ENCODE data around the gene B4GALT6. TPM values are rescaled to one million over a fixed set of nuclear protein-coding genes. Genes with fewer than 3 reads are reported as not detected.

The B4GALT6 gene
- total and polyA plus RNA-seq, 2 of the 13 experiments (the other 11 are each of a cell fraction or from before 2014, with no cell fraction given) = 1.9 to 3.3 TPM

GRCh38 chr18:31591628-31592027 lies 92.8 kb downstream of the B4GALT6 start, which contains the start of gene TTR (continued):
- TF ChIP-seq ZBTB10 (CRISPR knock-in tag; IDR thresholded peaks at IDR 0.05; ENCODE audit: borderline replicate concordance) (no peak), HIC2 (CRISPR knock-in tag; IDR thresholded peaks at IDR 0.05; ENCODE audit: low read depth) (no peak), SPEN (CRISPR knock-in tag; IDR thresholded peaks at IDR 0.05; ENCODE audit: low read depth) (no peak), ZNF607 (CRISPR knock-in tag; IDR thresholded peaks at IDR 0.05; ENCODE audit: borderline replicate concordance) (no peak), ZBTB7B (CRISPR knock-in tag; IDR thresholded peaks at IDR 0.05) (no peak), RFXAP (CRISPR knock-in tag; IDR thresholded peaks at IDR 0.05; ENCODE audit: borderline replicate concordance) (no peak), ZNF446 (CRISPR knock-in tag; IDR thresholded peaks at IDR 0.05) (no peak), SRSF1 (optimal IDR thresholded peaks at IDR 0.05; ENCODE audit: low read depth, low read length) (no peak), ZNF569 (CRISPR knock-in tag; IDR thresholded peaks at IDR 0.05; ENCODE audit: borderline replicate concordance) (no peak), ZNF160 (CRISPR knock-in tag; IDR thresholded peaks at IDR 0.05) (0 out of 2 replicates have a peak, but pooled peaks have one; percentile 73), ETV6 (CRISPR knock-in tag; conservative IDR thresholded peaks at IDR 0.05) (no peak), RXRB (CRISPR knock-in tag; IDR thresholded peaks at IDR 0.05; ENCODE audit: borderline replicate concordance) (peak; percentile 73), HDAC2 (CRISPR knock-in tag; IDR thresholded peaks at IDR 0.05) (peak; percentile 90), JUNB (CRISPR knock-in tag; IDR thresholded peaks at IDR 0.05; ENCODE audit: borderline replicate concordance) (no peak), KDM5A (IDR thresholded peaks at IDR 0.05; ENCODE audit: borderline replicate concordance, low read length) (no peak), TSC22D2 (CRISPR knock-in tag; IDR thresholded peaks at IDR 0.05; ENCODE audit: borderline replicate concordance) (no peak)
- TF ChIP-seq, protein P1, sequence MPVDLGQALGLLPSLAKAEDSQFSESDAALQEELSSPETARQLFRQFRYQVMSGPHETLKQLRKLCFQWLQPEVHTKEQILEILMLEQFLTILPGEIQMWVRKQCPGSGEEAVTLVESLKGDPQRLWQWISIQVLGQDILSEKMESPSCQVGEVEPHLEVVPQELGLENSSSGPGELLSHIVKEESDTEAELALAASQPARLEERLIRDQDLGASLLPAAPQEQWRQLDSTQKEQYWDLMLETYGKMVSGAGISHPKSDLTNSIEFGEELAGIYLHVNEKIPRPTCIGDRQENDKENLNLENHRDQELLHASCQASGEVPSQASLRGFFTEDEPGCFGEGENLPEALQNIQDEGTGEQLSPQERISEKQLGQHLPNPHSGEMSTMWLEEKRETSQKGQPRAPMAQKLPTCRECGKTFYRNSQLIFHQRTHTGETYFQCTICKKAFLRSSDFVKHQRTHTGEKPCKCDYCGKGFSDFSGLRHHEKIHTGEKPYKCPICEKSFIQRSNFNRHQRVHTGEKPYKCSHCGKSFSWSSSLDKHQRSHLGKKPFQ (CRISPR knock-in tag; IDR thresholded peaks at IDR 0.05; ENCODE audit: insufficient replicate concordance) = no peak
- TF ChIP-seq, protein P2, sequence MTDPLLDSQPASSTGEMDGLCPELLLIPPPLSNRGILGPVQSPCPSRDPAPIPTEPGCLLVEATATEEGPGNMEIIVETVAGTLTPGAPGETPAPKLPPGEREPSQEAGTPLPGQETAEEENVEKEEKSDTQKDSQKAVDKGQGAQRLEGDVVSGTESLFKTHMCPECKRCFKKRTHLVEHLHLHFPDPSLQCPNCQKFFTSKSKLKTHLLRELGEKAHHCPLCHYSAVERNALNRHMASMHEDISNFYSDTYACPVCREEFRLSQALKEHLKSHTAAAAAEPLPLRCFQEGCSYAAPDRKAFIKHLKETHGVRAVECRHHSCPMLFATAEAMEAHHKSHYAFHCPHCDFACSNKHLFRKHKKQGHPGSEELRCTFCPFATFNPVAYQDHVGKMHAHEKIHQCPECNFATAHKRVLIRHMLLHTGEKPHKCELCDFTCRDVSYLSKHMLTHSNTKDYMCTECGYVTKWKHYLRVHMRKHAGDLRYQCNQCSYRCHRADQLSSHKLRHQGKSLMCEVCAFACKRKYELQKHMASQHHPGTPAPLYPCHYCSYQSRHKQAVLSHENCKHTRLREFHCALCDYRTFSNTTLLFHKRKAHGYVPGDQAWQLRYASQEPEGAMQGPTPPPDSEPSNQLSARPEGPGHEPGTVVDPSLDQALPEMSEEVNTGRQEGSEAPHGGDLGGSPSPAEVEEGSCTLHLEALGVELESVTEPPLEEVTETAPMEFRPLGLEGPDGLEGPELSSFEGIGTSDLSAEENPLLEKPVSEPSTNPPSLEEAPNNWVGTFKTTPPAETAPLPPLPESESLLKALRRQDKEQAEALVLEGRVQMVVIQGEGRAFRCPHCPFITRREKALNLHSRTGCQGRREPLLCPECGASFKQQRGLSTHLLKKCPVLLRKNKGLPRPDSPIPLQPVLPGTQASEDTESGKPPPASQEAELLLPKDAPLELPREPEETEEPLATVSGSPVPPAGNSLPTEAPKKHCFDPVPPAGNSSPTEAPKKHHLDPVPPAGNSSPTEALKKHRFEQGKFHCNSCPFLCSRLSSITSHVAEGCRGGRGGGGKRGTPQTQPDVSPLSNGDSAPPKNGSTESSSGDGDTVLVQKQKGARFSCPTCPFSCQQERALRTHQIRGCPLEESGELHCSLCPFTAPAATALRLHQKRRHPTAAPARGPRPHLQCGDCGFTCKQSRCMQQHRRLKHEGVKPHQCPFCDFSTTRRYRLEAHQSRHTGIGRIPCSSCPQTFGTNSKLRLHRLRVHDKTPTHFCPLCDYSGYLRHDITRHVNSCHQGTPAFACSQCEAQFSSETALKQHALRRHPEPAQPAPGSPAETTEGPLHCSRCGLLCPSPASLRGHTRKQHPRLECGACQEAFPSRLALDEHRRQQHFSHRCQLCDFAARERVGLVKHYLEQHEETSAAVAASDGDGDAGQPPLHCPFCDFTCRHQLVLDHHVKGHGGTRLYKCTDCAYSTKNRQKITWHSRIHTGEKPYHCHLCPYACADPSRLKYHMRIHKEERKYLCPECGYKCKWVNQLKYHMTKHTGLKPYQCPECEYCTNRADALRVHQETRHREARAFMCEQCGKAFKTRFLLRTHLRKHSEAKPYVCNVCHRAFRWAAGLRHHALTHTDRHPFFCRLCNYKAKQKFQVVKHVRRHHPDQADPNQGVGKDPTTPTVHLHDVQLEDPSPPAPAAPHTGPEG (CRISPR knock-in tag; IDR thresholded peaks at IDR 0.05) = no peak

All from HepG2 (cell line).